Measurements from ENCODE around the gene RFX7.

GRCh38 chr15:56254265-56254664 is 10.6 kb upstream of the RFX7 start:
- TF ChIP-seq POLR2AphosphoS5 (IDR thresholded peaks at IDR 0.05; ENCODE audit: low read depth, low read length): no peak
- no peak for TF ChIP-seq POLR2A (IDR thresholded peaks at IDR 0.05; ENCODE audit: low read depth, low read length)
- TF ChIP-seq SPI1 (IDR thresholded peaks at IDR 0.05; ENCODE audit: low read depth, low read length): no peak
